ENCODE data around the gene ALCAM. TPM values are rescaled to one million over a fixed set of nuclear protein-coding genes. Genes with fewer than 3 reads are reported as not detected.

The ALCAM gene
- polyA plus RNA-seq, 1 donor from 2014 or later, result 94.7 TPM

DNA sequence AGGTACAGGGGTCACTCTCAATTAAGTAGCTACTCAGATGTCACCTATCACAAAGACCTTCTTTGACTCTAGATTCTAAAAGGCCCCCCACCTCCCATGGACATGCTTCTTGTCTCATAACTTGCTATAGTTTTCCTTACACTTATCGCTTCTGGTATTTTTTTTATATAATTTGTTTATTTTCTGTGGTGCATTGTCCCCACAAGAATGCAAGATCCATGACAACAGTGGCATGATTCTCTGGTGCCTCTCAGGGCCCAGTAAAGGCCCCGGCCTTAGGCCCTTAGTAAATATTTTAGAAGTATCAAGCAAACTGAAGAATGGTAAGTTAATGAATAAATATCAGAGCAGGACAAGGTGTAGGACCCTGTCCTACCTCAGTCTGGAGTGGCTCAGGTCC, 253.5 kb downstream of the ALCAM start:
- Histone ChIP-seq H3K36me3 (ENCODE audit: insufficient read depth, low read length) (no peaks in the 10 kb centered on the region), H3K27ac (ENCODE audit: low read length) (no peak overlapping the region), H3K9ac (ENCODE audit: low read length) (no peak overlapping the region), H2AFZ (ENCODE audit: low read depth, low read length) (no peak overlapping the region), H3F3A (ENCODE audit: insufficient read depth, low read length, poor library complexity, severe bottlenecking) (no peaks in the 10 kb centered on the region), H3K4me2 (ENCODE audit: low read length) (no peak overlapping the region), H3K4me3 (ENCODE audit: low read length) (no peak overlapping the region), H4K20me1 (ENCODE audit: insufficient read depth) (no peaks in the 10 kb centered on the region), H3K9me3 (ENCODE audit: low read length) (no peaks in the 10 kb centered on the region), H3K9me2 (ENCODE audit: insufficient read depth, low read length) (no peaks in the 10 kb centered on the region), H3K79me2 (replicated peaks; ENCODE audit: insufficient read depth, low read length) (no peaks in the 10 kb centered on the region), H3K27me3 (ENCODE audit: insufficient read depth, low read depth, low read length) (no peaks in the 10 kb centered on the region)
- TF ChIP-seq MXI1 (conservative IDR thresholded peaks at IDR 0.05; ENCODE audit: poor library complexity, severe bottlenecking) (no peak), EP300 (conservative IDR thresholded peaks at IDR 0.05; ENCODE audit: poor library complexity, severe bottlenecking) (no peak), RAD21 (conservative IDR thresholded peaks at IDR 0.05) (no peak), TAF1 (IDR thresholded peaks at IDR 0.05; ENCODE audit: low read depth) (no peak), EZH2 (IDR thresholded peaks at IDR 0.05; ENCODE audit: borderline replicate concordance, insufficient read depth, low read length, poor library complexity, severe bottlenecking) (no peak), SMC3 (conservative IDR thresholded peaks at IDR 0.05; ENCODE audit: poor library complexity) (no peak), POLR2AphosphoS5 (IDR thresholded peaks at IDR 0.05) (no peak)
- TF ChIP-seq, protein P1, sequence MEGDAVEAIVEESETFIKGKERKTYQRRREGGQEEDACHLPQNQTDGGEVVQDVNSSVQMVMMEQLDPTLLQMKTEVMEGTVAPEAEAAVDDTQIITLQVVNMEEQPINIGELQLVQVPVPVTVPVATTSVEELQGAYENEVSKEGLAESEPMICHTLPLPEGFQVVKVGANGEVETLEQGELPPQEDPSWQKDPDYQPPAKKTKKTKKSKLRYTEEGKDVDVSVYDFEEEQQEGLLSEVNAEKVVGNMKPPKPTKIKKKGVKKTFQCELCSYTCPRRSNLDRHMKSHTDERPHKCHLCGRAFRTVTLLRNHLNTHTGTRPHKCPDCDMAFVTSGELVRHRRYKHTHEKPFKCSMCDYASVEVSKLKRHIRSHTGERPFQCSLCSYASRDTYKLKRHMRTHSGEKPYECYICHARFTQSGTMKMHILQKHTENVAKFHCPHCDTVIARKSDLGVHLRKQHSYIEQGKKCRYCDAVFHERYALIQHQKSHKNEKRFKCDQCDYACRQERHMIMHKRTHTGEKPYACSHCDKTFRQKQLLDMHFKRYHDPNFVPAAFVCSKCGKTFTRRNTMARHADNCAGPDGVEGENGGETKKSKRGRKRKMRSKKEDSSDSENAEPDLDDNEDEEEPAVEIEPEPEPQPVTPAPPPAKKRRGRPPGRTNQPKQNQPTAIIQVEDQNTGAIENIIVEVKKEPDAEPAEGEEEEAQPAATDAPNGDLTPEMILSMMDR (IDR thresholded peaks at IDR 0.05; ENCODE audit: poor library complexity, severe bottlenecking), result no peak
- TF ChIP-seq, protein P2, sequence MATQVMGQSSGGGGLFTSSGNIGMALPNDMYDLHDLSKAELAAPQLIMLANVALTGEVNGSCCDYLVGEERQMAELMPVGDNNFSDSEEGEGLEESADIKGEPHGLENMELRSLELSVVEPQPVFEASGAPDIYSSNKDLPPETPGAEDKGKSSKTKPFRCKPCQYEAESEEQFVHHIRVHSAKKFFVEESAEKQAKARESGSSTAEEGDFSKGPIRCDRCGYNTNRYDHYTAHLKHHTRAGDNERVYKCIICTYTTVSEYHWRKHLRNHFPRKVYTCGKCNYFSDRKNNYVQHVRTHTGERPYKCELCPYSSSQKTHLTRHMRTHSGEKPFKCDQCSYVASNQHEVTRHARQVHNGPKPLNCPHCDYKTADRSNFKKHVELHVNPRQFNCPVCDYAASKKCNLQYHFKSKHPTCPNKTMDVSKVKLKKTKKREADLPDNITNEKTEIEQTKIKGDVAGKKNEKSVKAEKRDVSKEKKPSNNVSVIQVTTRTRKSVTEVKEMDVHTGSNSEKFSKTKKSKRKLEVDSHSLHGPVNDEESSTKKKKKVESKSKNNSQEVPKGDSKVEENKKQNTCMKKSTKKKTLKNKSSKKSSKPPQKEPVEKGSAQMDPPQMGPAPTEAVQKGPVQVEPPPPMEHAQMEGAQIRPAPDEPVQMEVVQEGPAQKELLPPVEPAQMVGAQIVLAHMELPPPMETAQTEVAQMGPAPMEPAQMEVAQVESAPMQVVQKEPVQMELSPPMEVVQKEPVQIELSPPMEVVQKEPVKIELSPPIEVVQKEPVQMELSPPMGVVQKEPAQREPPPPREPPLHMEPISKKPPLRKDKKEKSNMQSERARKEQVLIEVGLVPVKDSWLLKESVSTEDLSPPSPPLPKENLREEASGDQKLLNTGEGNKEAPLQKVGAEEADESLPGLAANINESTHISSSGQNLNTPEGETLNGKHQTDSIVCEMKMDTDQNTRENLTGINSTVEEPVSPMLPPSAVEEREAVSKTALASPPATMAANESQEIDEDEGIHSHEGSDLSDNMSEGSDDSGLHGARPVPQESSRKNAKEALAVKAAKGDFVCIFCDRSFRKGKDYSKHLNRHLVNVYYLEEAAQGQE (IDR thresholded peaks at IDR 0.05; ENCODE audit: borderline replicate concordance), result no peak

GRCh38 chr3:105622169-105622568, 255.5 kb downstream of the ALCAM start:
- H4K20me1 ChIP-seq (ENCODE audit: insufficient read depth), result no peaks in the 10 kb centered on the region
- H3K9me3 ChIP-seq (ENCODE audit: low read length), result no peaks in the 10 kb centered on the region
- no peak for TF ChIP-seq EP300 (conservative IDR thresholded peaks at IDR 0.05; ENCODE audit: poor library complexity, severe bottlenecking)
- TF ChIP-seq RAD21 (conservative IDR thresholded peaks at IDR 0.05), result no peak
- no peak for TF ChIP-seq SMC3 (conservative IDR thresholded peaks at IDR 0.05; ENCODE audit: poor library complexity)
- TF ChIP-seq, protein P2 (IDR thresholded peaks at IDR 0.05; ENCODE audit: borderline replicate concordance), result no peak
- no peaks in the 10 kb centered on the region for H3K27me3 ChIP-seq (ENCODE audit: insufficient read depth, low read depth, low read length)
- H3K9me2 ChIP-seq (ENCODE audit: insufficient read depth, low read length), result no peaks in the 10 kb centered on the region
- no peak overlapping the region for H2AFZ ChIP-seq (ENCODE audit: low read depth, low read length)
- H3K9ac ChIP-seq (ENCODE audit: low read length), result no peak overlapping the region
- H3F3A ChIP-seq (ENCODE audit: insufficient read depth, low read length, poor library complexity, severe bottlenecking), result no peaks in the 10 kb centered on the region
- no peak overlapping the region for H3K27ac ChIP-seq (ENCODE audit: low read length)
- H3K79me2 ChIP-seq (replicated peaks; ENCODE audit: insufficient read depth, low read length), result no peaks in the 10 kb centered on the region
- no peak overlapping the region for H3K4me2 ChIP-seq (ENCODE audit: low read length)
- no peak overlapping the region for H3K4me3 ChIP-seq (ENCODE audit: low read length)
- no peaks in the 10 kb centered on the region for H3K36me3 ChIP-seq (ENCODE audit: insufficient read depth, low read length)

All from neural cell (in vitro differentiated cells).